GM12878 (cell line): ENCODE measurements around the gene CD84.
A peak's percentile ranks its signal among the peaks of the same experiment; 100 is the strongest.

ENCODE experiments used
- CTCF ChIP-seq, 3 experiments: IDR thresholded peaks in 2 of 3; conservative IDR thresholded peaks in 1 of 3; 2 replicates each; pipeline ENCODE4 v1.5.1; 2011; ENCODE audit warnings: low read depth in 3 of 3, low read length in 3 of 3, mild to moderate bottlenecking in 3 of 3, control low read depth in 2 of 3, moderate library complexity in 2 of 3, inconsistent platforms in 1 of 3, mixed read lengths in 1 of 3; ENCODE audit not compliant: control insufficient read depth in 2 of 3, insufficient read depth in 1 of 3; ENCODE audit errors: extremely low read depth in 1 of 3
- EZH2 ChIP-seq: IDR thresholded peaks from 2 replicates; pipeline ENCODE4 v1.6.1; 2012; ENCODE audit warnings: low read depth, mild to moderate bottlenecking, control low read depth, inconsistent platforms, low read length, borderline replicate concordance; ENCODE audit not compliant: control insufficient read depth
- POLR2A ChIP-seq: IDR thresholded peaks from 2 replicates; pipeline ENCODE4 v1.6.1; 2011; ENCODE audit warnings: low read depth, mild to moderate bottlenecking, low read length
- POLR2AphosphoS5 ChIP-seq: IDR thresholded peaks from 2 replicates; pipeline ENCODE4 v1.6.1; 2011; ENCODE audit warnings: mild to moderate bottlenecking, low read length, inconsistent platforms
- ZNF384 ChIP-seq: IDR thresholded peaks from 2 replicates; pipeline ENCODE4 v1.6.1; 2012; ENCODE audit warnings: low read depth, mild to moderate bottlenecking, low read length, improper control_type of control experiment, borderline replicate concordance

GRCh38 chr1:160608941-160609340 is 29.6 kb upstream of the CD84 start:
- TF ChIP-seq EZH2 (no peak), ZNF384 (no peak), POLR2AphosphoS5 (peak; percentile 64; the same call in 1 of the 2 replicates), POLR2A (no peak; the same call in none of the 2 replicates), CTCF (IDR thresholded peaks at IDR 0.05 in 2 of 3, conservative IDR thresholded peaks at IDR 0.05 in 1 of 3; ENCODE audit: control insufficient read depth in 2 of 3, extremely low read depth in 1 of 3, insufficient read depth in 1 of 3, low read depth in 3 of 3, low read length in 3 of 3) (no peak)
